Activated T-helper 1 cell treated with anti-CD3 and anti-CD28 coated beads, Interleukin-2, amount 50 U/mL, for 16 hours (primary cell): ENCODE results near the gene DFFB.

Source experiments
- DNase-seq, 2 donors: peaks; one replicate each; pipeline ENCODE4 v3.0.0-alpha.2; 2020; ENCODE audit warnings: low read depth in 1 of 2, low spot score in 1 of 2

Gene DFFB

GRCh38 chr1:3869751-3870301 is 12.6 kb downstream of the DFFB start:
- DNase-seq: no peak

- DNase-seq: no peak
Measured at GRCh38 chr1:3871451-3871805, 14.2 kb downstream of the DFFB start.

- no peak for DNase-seq
Measured at GRCh38 chr1:3872546-3872945, 15.3 kb downstream of the DFFB start.

GRCh38 chr1:3874736-3875135 is 17.5 kb downstream of the DFFB start:
- DNase-seq: no peak

- DNase-seq: no peak
Measured at GRCh38 chr1:3876716-3877115, 19.4 kb downstream of the DFFB start.

GRCh38 chr1:3879099-3879498 is 21.8 kb downstream of the DFFB start:
- DNase-seq: no peak

- DNase-seq: no peak
Measured at GRCh38 chr1:3879787-3880428, 22.6 kb downstream of the DFFB start.

- DNase-seq: no peak
Measured at GRCh38 chr1:3880429-3881192, 23.3 kb downstream of the DFFB start.

GRCh38 chr1:3881193-3881480 is 23.9 kb downstream of the DFFB start:
- no peak for DNase-seq

GRCh38 chr1:3883194-3883925 is 26.1 kb downstream of the DFFB start:
- DNase-seq: no peak

- no peak for DNase-seq
Measured at GRCh38 chr1:3884966-3885365, 27.7 kb downstream of the DFFB start.

GRCh38 chr1:3885611-3886010 is 28.3 kb downstream of the DFFB start:
- no peak for DNase-seq

GRCh38 chr1:3886106-3886670 is 28.9 kb downstream of the DFFB start:
- DNase-seq: no peak

- no peak for DNase-seq
Measured at GRCh38 chr1:3886691-3887090, 29.4 kb downstream of the DFFB start.

GRCh38 chr1:3888301-3888700 is 31.0 kb downstream of the DFFB start:
- no peak for DNase-seq

GRCh38 chr1:3889936-3890335 is 32.7 kb downstream of the DFFB start:
- DNase-seq: no peak

- DNase-seq: no peak
Measured at GRCh38 chr1:3890389-3891328, 33.4 kb downstream of the DFFB start.

- DNase-seq: no peak
Measured at GRCh38 chr1:3891329-3891865, 34.1 kb downstream of the DFFB start.

- no peak for DNase-seq
Measured at GRCh38 chr1:3892748-3893147, 35.5 kb downstream of the DFFB start.

- DNase-seq: no peak
Measured at GRCh38 chr1:3893190-3893589, 35.9 kb downstream of the DFFB start.
